Activated naive CD4-positive, alpha-beta T cell (primary cell): ENCODE data around the gene NFIB.

Experiments used
- DNase-seq, 4 experiments: peaks; one replicate each; lab custom pipeline; 2025; lab: John Stamatoyannopoulos, UW

Gene NFIB

DNA sequence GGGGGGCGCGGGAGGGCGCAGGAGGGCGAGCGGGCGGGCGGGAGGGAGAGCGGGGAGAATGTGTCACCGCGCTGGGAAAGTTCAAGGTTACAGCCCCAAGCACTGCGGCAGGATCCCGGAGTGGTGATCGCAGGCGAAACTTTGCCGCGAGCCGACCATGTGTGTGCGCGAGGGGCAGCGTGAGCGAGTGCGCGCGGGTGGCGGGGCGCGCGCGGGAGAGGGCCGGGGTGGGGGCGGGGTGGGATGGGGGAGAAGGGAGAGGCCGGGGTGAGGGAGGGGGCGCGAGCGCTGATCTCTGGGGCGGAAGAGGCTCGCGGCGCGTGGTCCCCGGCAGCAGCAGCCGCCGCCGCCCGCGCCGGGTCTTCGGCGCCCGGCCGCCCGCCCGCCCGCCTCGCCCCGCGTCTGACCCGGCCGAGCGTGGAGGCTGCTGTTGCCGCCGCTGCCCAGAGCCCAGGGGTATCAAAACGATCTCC is at the start of gene NFIB:
NFIB (minus strand) TSS at position 191 of the 473 bp plus-strand sequence. CDS start 630 bp downstream, outside the sequence.
- no peak for DNase-seq

DNA sequence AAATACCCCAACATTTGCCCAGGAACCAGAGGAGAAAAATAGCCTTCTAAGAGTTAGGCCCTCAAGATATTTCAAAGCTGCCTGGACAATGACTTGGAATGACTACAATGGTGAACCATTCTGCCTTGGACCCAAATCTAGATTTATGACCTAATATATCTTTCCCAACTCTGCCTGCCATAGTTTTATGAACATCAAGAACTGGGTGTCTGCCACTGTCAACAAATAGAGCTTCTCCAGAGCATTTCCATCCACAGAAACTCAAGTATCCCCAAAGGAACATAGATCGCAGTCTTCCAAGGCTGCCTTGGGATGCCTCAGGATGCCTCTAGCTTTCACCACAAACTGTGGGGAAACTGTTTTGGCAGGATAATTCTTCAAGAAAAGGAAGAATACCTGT is 48.2 kb upstream of the NFIB start:
- DNase-seq: no peak

DNA sequence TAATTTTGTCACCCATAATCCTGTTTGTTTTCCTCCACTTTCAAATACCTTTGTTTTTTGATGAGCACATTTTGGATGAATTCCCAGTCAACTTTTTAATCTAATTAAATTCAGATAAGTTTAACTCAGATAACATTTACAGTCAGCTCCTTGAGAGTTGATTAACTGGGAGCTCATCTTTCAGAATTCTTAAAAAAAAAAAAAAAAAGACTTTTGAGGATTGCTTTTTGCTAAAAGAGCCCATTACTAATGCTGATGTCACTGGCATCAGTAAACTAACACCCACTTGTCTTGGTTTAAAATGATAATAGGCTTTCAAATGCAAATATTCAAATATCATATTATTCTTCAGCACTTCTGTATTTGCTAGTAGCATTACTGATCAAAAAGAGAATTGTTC is 47.1 kb upstream of the NFIB start:
- no peak for DNase-seq

DNA sequence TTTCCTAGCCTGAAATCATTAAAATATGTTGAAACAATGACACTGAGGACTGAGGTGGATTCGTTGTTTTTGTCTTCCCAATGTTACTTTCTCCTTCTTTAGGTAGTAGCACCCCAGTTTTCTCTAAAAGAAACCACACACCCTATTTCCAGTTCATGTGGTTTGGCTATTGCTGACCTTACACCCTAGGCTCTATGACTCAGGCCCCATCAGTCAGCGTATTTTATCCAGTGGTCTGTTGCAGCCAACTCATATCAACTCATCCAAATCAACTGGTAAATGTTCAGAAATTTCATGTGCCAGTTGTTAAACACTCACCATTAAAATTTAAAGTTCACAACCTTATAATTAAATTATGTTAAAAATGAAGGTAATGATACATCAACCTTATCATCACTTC is 44.6 kb upstream of the NFIB start:
- DNase-seq: no peak

DNA sequence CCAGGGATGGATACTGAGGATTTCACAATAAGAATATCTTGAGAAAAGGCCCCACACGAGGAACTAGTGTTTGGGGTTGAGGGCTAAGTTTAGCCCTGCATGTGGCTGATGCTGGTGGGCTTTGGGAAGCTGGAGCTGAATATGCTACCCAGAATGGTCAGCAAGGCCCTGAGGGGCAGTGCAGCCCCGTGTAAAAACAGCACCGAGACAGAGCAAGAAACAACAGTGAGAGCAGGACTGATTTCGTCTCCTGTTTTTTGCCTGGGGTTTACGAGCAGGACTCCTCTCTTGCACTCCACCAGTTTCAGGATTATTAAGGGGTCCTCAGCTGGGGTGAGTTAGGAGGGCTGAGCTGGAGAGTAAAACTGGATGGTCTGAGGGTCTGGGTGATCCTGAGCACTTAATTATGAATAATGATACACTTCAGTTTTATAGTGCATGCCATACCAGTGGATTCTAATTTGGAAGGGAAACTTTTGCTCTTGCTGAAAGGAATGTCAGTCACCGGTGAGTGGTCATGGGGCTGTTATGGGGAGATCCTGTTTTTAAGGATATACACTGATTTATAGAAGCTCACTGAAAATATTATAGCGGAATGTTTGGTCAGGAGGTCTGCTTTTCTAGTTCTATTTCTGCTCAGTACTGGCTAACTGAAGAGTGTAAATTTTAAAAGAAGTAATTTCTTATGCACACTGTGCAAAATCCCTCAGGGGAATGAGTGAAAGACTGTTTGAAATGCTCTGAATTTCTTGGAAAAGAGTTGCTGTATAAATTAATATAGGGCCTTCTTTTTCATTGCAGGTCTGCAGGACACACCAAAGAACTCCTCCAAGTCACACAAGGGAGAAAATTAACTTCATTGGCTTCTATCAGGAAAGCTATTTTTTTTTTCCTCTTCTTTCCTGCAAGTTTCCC is 42.7 kb upstream of the NFIB start:
- DNase-seq: no peak

DNA sequence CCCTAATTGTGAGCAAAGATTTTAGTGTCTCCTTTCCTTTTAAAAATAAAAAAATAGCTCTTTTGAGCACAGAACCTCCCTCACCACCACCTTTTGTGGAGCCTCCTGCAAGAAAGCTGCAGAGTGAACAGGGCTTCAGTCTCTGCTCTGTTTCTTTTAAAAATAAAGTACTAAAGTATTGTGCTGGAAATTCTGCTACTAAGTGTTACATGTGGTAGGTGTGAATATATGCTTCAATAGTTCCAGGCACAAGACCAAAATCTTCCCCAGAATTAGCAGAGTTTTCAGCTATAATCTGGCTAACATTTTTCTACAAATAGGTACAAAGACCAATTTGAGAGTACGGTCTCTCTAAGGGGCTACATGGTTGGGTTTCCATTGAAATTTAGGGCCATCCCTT is 40.3 kb upstream of the NFIB start:
- DNase-seq: no peak

DNA sequence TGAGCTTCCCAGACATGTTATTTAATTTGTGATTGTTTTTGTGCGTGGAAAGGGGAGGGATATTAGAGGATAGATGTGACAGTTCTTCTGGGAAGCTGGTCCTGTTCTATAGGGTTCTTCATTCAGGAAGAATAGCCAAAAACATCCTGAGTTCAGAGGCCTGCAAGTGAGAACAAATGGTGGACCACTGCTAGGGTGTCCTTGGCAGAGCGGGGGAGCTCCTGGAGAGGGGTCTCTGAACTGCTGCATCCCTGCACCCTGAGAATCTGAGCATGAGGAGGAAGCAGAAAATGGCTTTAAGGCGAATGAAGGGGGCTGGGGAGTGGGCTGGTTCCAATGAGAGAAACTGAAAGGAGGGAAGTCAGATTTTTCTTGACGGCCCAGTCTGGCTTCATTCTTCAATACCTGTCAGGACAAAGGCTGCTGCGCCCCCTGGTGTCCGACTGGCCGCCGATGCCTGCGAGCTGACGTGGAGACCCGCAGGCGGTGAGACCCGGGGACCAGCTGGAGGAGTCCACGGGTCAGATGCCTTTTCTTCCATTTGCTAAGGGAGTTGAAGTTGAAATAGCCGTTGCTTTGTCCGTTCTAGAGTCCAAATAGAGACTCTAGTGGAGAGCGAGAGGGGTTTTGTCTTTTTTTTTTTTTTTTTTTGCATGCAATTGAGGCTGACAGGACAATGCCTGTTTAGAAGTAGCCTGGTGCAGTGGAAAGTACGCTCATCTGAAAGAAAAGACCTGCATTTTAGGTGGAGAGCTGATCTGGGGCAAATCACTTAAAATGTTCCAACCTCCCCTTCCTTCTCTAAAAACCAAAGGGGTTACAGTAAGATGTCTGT is 39.5 kb upstream of the NFIB start:
- DNase-seq: peak in 3 of 4 experiments; percentile 4 to 36 (median 30)

DNA sequence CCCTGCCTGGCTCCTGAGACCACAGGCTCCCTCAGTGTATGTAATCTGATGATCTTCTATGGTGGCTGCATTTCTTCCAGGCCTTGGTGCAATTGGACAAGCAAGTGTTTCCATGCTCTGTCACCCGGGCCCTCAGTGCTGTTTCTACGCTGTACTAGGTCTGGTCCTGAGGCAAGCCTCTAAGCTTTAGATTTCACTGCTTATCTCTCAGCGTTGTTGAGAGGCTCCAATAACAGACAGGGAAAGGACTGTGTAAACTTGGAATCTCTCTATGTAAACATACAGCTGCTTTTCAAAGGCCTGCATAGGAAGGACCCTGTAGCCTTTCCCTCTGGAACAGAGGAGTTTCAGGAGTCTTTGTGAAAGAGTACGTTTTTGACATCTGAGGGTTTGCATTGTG is 38.6 kb upstream of the NFIB start:
- no peak for DNase-seq

DNA sequence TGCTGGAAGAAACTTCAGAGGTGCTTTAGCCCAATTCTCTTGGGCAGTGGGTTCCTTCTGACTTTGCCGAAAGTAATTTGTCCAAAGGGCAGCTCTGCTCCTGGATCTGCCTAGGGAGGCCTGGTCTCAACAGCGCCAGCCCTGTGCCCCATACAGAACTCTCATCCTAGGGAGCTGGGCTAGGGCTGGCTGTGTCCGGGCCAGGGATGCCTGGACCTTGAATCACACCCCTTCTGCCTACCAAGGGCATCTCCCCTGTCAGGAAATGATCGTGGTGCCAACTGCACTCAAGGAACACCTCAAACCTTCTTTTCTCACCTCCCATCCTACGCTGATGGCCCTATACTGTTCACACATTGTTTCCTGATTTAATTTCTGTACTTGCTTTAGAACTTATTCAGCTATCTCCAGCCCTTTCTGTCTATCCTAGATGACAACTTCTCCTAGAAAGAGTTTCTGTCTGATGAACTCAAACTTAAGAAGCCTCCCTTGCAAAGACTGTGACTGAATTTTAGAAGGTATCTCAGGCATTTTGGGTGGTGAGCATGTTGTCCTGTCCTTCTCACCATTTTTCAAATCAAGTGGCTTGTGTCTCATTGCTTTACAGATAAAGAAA is 37.4 kb upstream of the NFIB start:
- DNase-seq: no peak

DNA sequence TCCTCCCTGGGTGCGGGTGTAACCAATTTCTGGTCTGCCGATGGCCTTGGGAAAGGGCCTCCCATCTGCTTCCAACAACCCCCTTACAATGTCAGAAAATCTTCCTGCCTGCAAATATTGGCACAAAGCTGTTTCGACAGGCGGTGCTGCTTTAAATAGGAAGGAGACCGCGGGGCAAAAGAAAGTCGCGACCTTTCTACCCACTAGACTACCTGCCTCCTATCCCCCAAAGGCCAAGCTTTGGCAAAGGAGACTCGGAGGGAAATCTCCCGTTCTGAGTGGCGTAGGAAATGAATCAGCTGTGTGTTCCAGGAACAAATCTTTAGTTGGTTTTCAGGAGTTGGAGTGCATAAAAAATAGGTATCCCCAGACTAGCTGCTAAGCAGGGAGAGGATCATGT is 36.8 kb upstream of the NFIB start:
- DNase-seq: no peak

DNA sequence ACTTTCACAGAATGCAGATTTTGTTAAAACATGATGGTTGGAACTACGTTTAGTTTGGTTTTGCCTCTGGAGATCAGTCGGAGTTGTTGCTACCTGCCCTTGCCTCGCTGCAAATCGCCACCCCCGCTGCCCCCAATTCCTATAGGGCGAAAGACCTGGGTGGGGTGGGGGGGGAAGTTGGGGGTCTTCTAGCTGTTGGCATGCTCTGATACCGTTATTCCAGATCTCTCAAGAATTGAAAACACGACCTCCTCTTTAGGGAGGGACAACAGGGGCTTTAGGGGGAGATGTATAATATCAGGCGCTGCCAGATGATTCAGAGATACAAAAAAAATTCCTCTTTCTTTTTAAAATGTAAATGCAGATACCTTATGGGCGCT is 36.4 kb upstream of the NFIB start:
- no peak for DNase-seq

DNA sequence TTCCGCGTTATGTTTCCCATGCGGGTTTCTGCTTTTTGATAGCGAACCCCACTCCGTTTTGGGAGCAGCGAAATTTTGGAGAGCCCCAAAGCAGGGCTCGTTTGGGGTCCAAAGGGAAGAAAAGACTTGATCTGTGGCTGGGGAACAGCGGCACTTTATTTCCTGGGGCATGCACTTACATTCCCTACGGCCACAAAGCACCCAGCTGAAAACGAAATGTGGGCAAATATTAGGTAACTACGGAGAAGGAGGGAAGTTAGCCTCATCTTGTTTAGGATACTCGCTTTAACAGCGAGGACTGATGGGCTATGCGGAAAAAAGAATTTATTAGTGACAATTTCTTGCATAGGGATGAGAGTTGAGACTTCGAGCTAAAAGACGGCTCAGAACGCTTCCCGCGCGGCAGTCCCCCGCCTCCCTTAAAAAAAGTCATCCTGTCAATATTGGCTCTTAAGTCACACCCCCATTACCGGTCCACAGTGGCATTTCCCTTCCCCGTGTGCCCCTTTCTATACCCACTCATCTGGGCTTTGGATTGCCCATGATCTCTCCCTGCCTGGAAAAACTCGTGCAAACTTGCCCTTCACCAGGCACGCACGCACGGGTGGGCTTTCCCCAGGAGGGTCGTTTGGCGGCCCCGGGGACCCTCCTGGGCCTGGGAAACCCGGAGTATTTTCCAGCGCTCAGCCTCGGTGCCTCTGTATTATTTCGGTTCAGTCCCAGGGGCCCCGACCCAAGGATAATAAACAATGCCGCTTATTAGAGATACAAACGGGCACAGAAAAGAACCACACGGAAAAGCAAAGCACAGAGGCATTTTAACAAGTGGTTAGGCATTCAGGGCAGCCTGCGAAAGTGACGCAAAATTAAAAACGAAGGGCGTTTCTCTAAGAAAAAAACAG is 35.8 kb upstream of the NFIB start:
- no peak for DNase-seq

DNA sequence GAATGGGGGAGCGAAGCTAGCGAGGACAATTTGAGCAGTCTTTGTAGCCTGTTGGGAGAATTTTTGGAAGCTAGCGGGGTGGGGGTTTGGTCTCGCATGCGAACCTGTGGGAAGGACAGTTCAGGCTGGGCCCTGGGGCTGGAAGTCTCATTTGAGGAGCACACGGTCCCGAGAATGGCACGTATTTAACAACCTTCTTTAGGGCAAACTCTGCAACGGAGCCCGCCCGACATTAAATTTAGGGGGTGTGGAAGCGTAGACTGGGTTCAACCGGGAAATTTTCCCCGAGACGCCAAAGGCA is 35.2 kb upstream of the NFIB start:
- no peak for DNase-seq

DNA sequence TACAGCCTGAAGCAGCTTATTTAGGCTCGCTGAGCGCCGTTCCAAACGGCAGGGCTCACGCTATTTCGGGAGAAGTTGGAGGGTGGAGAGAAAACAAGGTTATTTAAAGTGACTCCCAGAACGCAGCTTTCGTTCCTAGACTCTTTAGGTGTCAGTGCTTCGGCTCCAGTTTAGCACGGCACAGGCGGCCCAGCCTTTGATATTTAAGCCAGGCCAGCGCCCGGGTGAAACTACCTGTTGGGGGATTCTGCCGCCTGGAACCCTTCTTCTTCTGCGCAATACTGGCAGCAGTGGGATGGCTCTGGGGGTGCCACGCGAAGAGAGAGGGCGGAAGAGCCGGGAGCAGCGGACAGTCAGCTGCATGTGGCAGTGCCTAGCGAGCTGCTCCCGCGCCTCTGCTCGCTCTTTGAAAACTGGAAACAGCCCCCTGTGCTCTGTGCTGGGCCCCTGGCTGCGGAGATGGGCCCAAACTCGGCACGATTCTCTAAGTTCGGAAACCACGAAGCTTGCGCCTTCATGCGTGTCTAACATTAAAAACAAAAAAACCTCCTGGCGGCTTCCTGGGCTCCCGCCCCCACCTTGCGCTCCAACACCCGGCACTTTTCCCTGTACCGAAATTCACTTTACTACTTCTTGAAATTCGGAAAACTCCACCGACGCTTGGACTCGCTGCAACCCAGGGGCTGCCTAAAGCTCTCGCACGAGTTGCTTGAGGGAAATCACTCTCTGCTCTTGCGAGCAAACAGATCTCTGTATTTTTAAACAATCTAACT is 34.6 kb upstream of the NFIB start:
- no peak for DNase-seq

DNA sequence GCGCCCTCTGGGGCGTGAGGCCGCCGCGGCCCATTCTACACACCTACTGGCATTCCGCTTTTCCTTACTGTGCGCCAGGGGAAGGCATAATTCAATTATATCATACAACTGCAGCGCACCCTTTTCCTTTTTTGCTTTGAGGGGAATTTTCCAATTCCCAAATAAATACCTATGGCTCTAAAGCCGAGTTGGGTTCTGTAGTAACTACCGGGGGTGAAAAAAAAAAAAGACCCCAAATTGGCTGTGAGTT is 34.1 kb upstream of the NFIB start:
- no peak for DNase-seq

DNA sequence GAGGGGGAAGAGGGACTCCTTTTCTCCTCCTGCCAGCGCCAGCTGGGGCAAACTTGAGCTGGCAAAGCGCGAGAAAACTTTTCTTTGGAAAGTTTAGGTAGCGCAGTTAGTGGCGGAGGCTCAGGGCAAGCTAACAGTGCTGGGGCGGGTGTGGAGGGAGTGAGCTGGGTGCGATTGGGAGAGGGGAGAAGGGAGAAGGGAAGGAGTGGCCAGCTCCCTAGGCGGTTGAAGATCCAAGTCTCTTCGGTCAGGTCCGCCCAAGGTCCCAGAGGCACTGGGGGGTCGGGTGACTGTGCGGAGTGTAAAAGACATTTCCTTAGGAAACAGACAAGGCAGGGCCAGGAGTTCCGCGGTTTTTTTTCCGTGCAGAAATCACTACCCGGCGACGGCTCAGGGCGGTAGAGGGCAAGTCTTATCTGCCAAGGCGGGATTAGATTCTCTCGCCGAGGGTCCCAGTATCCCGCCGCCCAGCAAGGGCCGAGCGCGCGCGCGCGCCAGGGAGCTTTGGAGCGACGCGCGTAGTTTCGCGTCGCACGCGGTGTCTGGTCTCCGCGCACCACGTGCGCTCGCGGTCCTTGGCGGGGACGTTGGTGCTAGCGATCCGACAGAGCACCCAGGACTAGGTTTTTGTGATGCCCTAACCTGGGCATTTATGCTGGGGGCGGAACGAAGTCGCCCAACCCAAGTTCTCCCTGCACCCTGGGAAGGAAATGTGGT is 33.6 kb upstream of the NFIB start:
- DNase-seq: no peak

DNA sequence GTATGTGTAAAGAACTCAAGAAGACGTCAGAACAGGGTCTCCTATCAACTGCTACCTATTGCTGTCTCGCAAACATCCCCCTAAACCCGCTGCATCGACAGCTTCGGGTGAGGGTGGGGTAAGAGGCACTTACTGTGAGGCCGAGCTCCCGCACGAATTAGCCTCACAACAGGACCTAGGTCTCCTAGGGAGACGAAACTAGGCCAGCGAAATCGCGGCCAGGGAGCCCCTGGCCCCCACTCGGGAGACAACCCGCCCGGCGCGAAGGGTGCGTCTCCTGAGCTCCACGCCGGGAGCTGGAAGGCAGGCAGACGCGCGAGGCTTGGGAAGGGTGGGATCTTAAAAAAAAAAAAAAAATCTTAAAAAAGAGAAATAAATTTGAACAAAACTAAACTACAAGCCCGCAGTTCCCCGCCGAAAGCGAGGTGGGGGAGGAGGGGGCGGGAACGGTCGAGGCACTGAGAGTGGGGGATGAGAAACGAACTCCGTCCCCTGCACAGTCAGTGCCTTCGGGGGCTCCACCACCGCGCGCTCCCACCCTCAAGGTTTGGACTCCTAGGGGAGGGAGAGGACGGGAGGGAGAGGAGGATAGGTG is 33.0 kb upstream of the NFIB start:
- DNase-seq: no peak

DNA sequence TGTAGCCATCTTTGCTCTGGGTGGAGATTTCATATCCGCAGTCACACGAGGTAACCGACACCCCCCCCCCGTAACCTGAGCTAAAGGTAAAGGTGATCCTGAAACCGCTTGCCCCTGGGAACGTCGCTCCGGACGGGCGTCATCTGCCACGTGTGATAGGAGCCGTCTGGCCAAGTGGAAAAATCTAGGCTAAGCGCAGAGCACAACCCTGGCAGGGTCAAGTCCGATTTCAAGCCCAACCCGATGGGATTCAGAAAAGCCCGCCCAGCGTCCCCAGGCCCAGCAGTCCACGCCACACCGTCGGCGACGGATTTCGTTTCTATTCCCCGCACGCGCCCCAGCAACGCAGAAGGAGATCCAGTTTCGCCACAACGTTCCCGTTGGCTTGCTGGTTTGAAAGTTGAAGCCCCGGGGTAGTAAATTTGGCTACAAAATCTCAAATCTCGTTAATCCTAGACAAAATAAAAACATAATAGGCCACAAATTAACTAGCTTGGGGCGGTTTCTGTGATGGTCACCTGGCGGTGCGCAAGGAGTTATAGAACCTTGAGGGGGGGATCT is 32.4 kb upstream of the NFIB start:
- no peak for DNase-seq

DNA sequence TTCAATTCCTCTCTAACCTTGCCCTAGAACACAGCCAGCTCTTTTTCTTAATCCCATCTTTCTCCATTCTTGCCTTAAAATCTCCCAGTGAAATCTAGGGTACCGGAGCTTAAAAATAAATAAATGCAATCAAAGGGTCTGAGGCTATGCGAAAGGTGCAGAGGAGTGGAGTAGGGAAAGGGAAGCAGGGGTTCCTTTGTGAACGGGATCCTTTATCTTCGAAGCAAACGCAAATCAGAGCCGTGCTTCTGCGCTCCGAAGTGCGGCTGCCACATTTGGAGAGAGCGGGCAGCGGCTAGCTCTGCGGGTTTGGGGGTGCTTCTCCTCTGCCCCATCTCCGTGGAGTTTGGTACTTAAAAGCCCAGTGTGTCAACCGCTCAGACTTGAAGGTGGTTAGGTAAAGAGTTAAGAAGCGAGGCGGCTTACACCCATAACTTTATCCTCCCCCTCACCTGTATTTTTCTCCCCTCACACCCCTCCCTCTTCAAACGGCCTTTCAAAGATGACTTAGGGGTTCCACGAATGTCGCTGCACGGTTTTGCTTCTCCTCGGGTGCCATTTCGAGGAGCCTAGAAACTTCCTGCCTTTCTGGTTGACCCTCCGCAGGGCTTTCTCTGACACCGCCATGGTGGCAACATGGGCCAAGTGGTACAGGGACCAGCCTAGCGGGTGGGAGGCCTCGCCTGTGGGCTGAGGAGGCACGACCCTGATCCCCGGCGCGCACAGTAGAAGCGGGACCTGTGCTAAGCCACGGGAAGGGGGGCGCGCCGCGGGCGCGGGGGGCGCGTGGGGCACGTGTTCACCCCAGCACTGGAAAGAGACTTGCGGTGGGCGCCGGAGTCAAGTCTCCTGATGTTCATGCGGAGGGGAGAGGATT is 31.7 kb upstream of the NFIB start:
- no peak for DNase-seq
